GM12878 (cell line): ENCODE measurements around the gene TECR. TPM values are rescaled to one million over a fixed set of nuclear protein-coding genes. Genes with fewer than 3 reads are reported as not detected.

Experiments used
- ATAC-seq: fragments of 200-7000 bp; cut with Tn5 transposase; 3 replicates; pipeline ENCODE4 v1.9.1; 2020; ENCODE audit warnings: mild to moderate bottlenecking, moderate library complexity
- BruUV-seq: library from RNA; stranded (reverse); fragments of 400-500 nt; replicated peaks from 2 replicates; lab custom pipeline; 2021; lab: Mats Ljungman, UMichigan
- CTCF ChIA-PET: fragments of 300-600 bp; sonication (Branson Sonifier 250); formaldehyde crosslinking; extraction: SDS; loops from one replicate; lab custom pipeline; 2021; ENCODE audit warnings: inconsistent platforms; lab: Yijun Ruan, JAX
- POLR2A ChIA-PET: fragments of 350-600 bp; formaldehyde crosslinking; extraction: SDS; loops from one replicate; lab custom pipeline; 2021; ENCODE audit warnings: inconsistent platforms; lab: Charles Lee
- RAD21 ChIA-PET: fragments of 300-600 bp; sonication (Branson Sonifier 250); formaldehyde crosslinking; loops from one replicate; lab custom pipeline; 2023; ENCODE audit warnings: antibody characterized with exemption; ENCODE audit not compliant: unreplicated experiment; lab: Charles Lee
- SMC1A ChIA-PET: fragments of 300-600 bp; sonication (Branson Sonifier 250); formaldehyde crosslinking; loops from one replicate; lab custom pipeline; 2023; ENCODE audit not compliant: unreplicated experiment, uncharacterized antibody; lab: Charles Lee
- DNase-seq: peaks from one replicate; pipeline ENCODE4 v3.0.0-alpha.2; 2011; ENCODE audit warnings: low read depth, low spot score
- FAIRE-seq: peaks from 3 replicates; lab custom pipeline; 2011; peaks lifted over from hg19 to GRCh38; lab: Jason Lieb, UNC
- H2AFZ ChIP-seq: 2 replicates; pipeline ENCODE4 v1.6.0; 2011; ENCODE audit warnings: low read depth, low read length, control low read depth; ENCODE audit not compliant: control insufficient read depth
- H3K27ac ChIP-seq: 2 replicates; pipeline ENCODE4 v1.5.1; 2011; ENCODE audit warnings: control low read depth; ENCODE audit not compliant: control insufficient read depth, insufficient read depth
- H3K27me3 ChIP-seq, 2 experiments: replicated peaks in 1 of 2; 2 replicates each; pipeline versions ENCODE4 v1.6.0 to v1.6.1; 2011; ENCODE audit warnings: low read length in 1 of 2; ENCODE audit not compliant: control insufficient read depth in 2 of 2, insufficient read depth in 2 of 2
- H3K36me3 ChIP-seq, 2 experiments: 2 replicates each; pipeline ENCODE4 v1.5.1; 2011; ENCODE audit warnings: low read length in 1 of 2; ENCODE audit not compliant: control insufficient read depth in 2 of 2, insufficient read depth in 2 of 2
- H3K4me1 ChIP-seq: 2 replicates; pipeline ENCODE4 v1.6.1; 2011; ENCODE audit warnings: mild to moderate bottlenecking, low read length, moderate library complexity, mixed read lengths; ENCODE audit not compliant: control insufficient read depth, insufficient read depth
- H3K4me2 ChIP-seq: 2 replicates; pipeline ENCODE4 v1.6.0; 2011; ENCODE audit warnings: control low read depth; ENCODE audit not compliant: control insufficient read depth, insufficient read depth
- H3K4me3 ChIP-seq: fragments of 200-600 bp; sonication (generic); 2 replicates; pipeline ENCODE4 v1.5.1; 2016
- H3K79me2 ChIP-seq: 2 replicates; pipeline ENCODE4 v1.6.0; 2011; ENCODE audit warnings: low read length; ENCODE audit not compliant: control insufficient read depth, insufficient read depth
- H3K9ac ChIP-seq: 2 replicates; pipeline ENCODE4 v1.8.0; 2011; ENCODE audit warnings: low read length, control low read depth, mixed read lengths; ENCODE audit not compliant: control insufficient read depth, insufficient read depth
- H3K9me3 ChIP-seq: replicated peaks from 3 replicates; pipeline ENCODE4 v1.5.1; 2011; ENCODE audit warnings: mild to moderate bottlenecking, low read length; ENCODE audit not compliant: control insufficient read depth, insufficient read depth
- H4K20me1 ChIP-seq: 2 replicates; pipeline ENCODE4 v1.6.0; 2011; ENCODE audit not compliant: control insufficient read depth, insufficient read depth
- E2F4 ChIP-seq: IDR thresholded peaks from 2 replicates; pipeline ENCODE4 v1.6.1; 2012; ENCODE audit warnings: low read depth, low read length, improper control_type of control experiment
- E4F1 ChIP-seq: fragments of 450-650 bp; IDR thresholded peaks from 2 replicates; pipeline ENCODE4 v1.6.1; 2018; ENCODE audit warnings: borderline replicate concordance, mild to moderate bottlenecking; ENCODE audit not compliant: partially characterized antibody
- GABPA ChIP-seq: IDR thresholded peaks from 2 replicates; pipeline ENCODE4 v1.6.1; 2014; ENCODE audit warnings: antibody characterized with exemption, low read depth, mild to moderate bottlenecking, inconsistent platforms
- HCFC1 ChIP-seq: fragments of 150-350 bp; IDR thresholded peaks from 2 replicates; pipeline ENCODE4 v1.6.1; 2014; ENCODE audit warnings: low read length
- HDAC6 ChIP-seq: fragments of 200-600 bp; sonication (generic); IDR thresholded peaks from one replicate; pipeline ENCODE4 v1.8.0; 2017; ENCODE audit warnings: antibody characterized with exemption; ENCODE audit not compliant: unreplicated experiment
- KAT2A ChIP-seq: conservative IDR thresholded peaks from 2 replicates; pipeline ENCODE4 v1.6.1; 2011; ENCODE audit warnings: low read depth, low read length; ENCODE audit not compliant: control insufficient read depth
- PAX5 ChIP-seq: IDR thresholded peaks from 2 replicates; pipeline ENCODE4 v1.6.1; 2011; ENCODE audit warnings: low read depth, low read length, borderline replicate concordance
- PML ChIP-seq: IDR thresholded peaks from 2 replicates; pipeline ENCODE4 v1.6.1; 2012; ENCODE audit warnings: low read length, inconsistent platforms
- RB1 ChIP-seq: fragments of 450-650 bp; formaldehyde crosslinking; IDR thresholded peaks from 2 replicates; pipeline ENCODE4 v1.6.1; 2017; ENCODE audit warnings: mild to moderate bottlenecking, borderline replicate concordance
- RBBP5 ChIP-seq: fragments of 200-600 bp; sonication (generic); conservative IDR thresholded peaks from 2 replicates; pipeline ENCODE4 v1.6.1; 2016
- SMARCA5 ChIP-seq: fragments of 450-650 bp; IDR thresholded peaks from 2 replicates; pipeline ENCODE4 v1.6.1; 2017; ENCODE audit warnings: mild to moderate bottlenecking
- SREBF2 ChIP-seq: IDR thresholded peaks from 2 replicates; pipeline ENCODE4 v1.6.1; 2012; ENCODE audit warnings: mild to moderate bottlenecking, low read length
- TAF1 ChIP-seq: IDR thresholded peaks from 2 replicates; pipeline ENCODE4 v1.6.1; 2011; ENCODE audit warnings: mild to moderate bottlenecking, low read depth, low read length, borderline replicate concordance
- WGBS: methylation state at CpG from one replicate; pipeline ENCODE4 v1.1.6; 2016; ENCODE audit warnings: low lambda C conversion rate; ENCODE audit not compliant: insufficient replicate concordance, insufficient coverage; ENCODE audit errors: missing lambda C conversion rate; 5-methylcytosine and 5-hydroxymethylcytosine counted together
- in situ Hi-C: fragments of 300-500 bp; cut with MboI; formaldehyde crosslinking; loops from 9 replicates; pipeline ENCODE4 v1.14.3; 2018; ENCODE audit warnings: mixed read lengths
- intact Hi-C: fragments of 100-400 bp; cut with micrococcal nuclease; formaldehyde crosslinking; loops from one replicate; pipeline ENCODE4 v1.14.2; 2022; ENCODE audit not compliant: unreplicated experiment
- polyA plus RNA-seq, 11 experiments: library from polyadenylated mRNA; depleted of rRNA in 4 of 11; unstranded in 6 of 11; stranded (reverse) in 5 of 11; fragments of >200 nt; fragmentation: Nextera tagmentation in 4 of 11; fragmentation: Illumina TruSeq in 1 of 11; extraction: Ambion mirVana in 4 of 11; extraction: Trizol in 1 of 11; gene quantifications; 1 replicate in 1 of 11; 2 replicates in 10 of 11; pipeline versions ENCODE4 v1.2.1 to v1.2.3, GENCODE V29; 2011 to 2016; ENCODE audit warnings: inconsistent platforms in 2 of 11, missing spikeins in 2 of 11, low read depth in 1 of 11
- total RNA-seq, 4 experiments: library from RNA; depleted of rRNA in 3 of 4; stranded (reverse); fragments of >200 nt in 3 of 4; fragmentation: Illumina TruSeq in 1 of 4; extraction: Trizol in 1 of 4; gene quantifications; 2 replicates each; pipeline versions ENCODE4 v1.2.1 to v1.2.3, GENCODE V29; 2013 to 2021
- TF ChIP-seq, protein P1 (sequence below): fragments of 450-650 bp; IDR thresholded peaks from 2 replicates; pipeline ENCODE4 v1.6.1; 2016; ENCODE audit warnings: mild to moderate bottlenecking
- TF ChIP-seq, protein P2 (sequence below): IDR thresholded peaks from 2 replicates; pipeline ENCODE4 v1.6.1; 2012; ENCODE audit warnings: low read depth, low read length, improper control_type of control experiment
- TF ChIP-seq, protein P3 (sequence below): fragments of 450-650 bp; formaldehyde crosslinking; IDR thresholded peaks from 2 replicates; pipeline ENCODE4 v1.4.0; 2022; ENCODE audit warnings: mild to moderate bottlenecking, moderate library complexity

The TECR gene
- total and polyA plus RNA-seq, 10 of the 15 experiments (the other 5 are each of a cell fraction or from before 2014, with no cell fraction given): 9.6 to 157 (median 64.2) TPM

DNA sequence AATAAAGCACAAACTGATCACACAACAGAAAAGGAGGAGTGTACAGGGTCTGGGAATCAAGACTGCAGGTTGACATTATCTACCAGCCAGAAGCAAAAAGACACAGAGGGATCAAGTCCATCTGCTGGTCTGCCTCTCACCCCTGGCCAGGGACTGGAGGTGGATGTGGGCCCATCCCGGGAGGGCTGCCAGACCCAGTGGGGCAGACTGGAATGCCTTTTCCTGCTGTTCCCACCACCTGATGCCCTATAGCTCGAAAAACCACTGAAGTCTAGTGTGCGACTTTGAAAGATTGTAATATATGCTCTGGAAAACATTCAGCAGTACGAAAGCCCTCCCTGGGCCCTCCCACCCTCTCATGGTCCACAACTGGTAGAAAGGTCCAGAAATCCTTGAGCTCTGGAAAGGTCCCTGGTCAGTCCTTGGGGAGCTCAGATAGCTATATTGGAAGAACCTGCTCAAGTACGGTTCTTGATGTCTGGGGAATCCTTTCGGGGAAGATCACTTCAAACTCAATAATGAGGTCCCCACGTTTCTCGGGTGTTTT lies 13.8 kb upstream of the TECR start:
- intact Hi-C loops (no loop called here), in situ Hi-C loops (no loop called here)
- H3K4me3 ChIP-seq: peak overlapping the region; percentile 95
- no peak for FAIRE-seq
- H3K4me1 ChIP-seq: peaks cover 9% of the 10 kb centered on the region
- H3K27ac ChIP-seq: no peak overlapping the region
- H3K9me3 ChIP-seq: no peaks in the 10 kb centered on the region
- RAD21 ChIA-PET: no interaction called here
- POLR2A ChIA-PET: no interaction called here
- peak overlapping the region; percentile 90 for H3K4me2 ChIP-seq
- H3K79me2 ChIP-seq: peaks cover 30% of the 10 kb centered on the region
- no TSS peak for BruUV-seq
- H4K20me1 ChIP-seq: peaks cover 3% of the 10 kb centered on the region; the same call in 1 of the 2 replicates
- H3K36me3 ChIP-seq: peaks cover 3 to 12% of the 10 kb centered on the region in 2 experiments; a peak in 3 of 4 replicates
- no peak overlapping the region for H2AFZ ChIP-seq
- WGBS: 86% methylated on average over 8 of the region's 8 CpGs
- ATAC-seq: no peak
- peak overlapping the region; percentile 3; the same call in 1 of the 2 replicates for H3K9ac ChIP-seq
- no peak for DNase-seq
- TF ChIP-seq TAF1 (no peak), RB1 (no peak), PML (no peak), SREBF2 (no peak), HCFC1 (no peak), HDAC6 (no peak), E4F1 (no peak), GABPA (no peak), SMARCA5 (no peak), E2F4 (no peak), RBBP5 (no peak), KAT2A (no peak), PAX5 (no peak)
- TF ChIP-seq, protein P1, sequence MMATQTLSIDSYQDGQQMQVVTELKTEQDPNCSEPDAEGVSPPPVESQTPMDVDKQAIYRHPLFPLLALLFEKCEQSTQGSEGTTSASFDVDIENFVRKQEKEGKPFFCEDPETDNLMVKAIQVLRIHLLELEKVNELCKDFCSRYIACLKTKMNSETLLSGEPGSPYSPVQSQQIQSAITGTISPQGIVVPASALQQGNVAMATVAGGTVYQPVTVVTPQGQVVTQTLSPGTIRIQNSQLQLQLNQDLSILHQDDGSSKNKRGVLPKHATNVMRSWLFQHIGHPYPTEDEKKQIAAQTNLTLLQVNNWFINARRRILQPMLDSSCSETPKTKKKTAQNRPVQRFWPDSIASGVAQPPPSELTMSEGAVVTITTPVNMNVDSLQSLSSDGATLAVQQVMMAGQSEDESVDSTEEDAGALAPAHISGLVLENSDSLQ: no peak
- TF ChIP-seq, protein P2, sequence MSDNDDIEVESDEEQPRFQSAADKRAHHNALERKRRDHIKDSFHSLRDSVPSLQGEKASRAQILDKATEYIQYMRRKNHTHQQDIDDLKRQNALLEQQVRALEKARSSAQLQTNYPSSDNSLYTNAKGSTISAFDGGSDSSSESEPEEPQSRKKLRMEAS: no peak
- TF ChIP-seq, protein P3, sequence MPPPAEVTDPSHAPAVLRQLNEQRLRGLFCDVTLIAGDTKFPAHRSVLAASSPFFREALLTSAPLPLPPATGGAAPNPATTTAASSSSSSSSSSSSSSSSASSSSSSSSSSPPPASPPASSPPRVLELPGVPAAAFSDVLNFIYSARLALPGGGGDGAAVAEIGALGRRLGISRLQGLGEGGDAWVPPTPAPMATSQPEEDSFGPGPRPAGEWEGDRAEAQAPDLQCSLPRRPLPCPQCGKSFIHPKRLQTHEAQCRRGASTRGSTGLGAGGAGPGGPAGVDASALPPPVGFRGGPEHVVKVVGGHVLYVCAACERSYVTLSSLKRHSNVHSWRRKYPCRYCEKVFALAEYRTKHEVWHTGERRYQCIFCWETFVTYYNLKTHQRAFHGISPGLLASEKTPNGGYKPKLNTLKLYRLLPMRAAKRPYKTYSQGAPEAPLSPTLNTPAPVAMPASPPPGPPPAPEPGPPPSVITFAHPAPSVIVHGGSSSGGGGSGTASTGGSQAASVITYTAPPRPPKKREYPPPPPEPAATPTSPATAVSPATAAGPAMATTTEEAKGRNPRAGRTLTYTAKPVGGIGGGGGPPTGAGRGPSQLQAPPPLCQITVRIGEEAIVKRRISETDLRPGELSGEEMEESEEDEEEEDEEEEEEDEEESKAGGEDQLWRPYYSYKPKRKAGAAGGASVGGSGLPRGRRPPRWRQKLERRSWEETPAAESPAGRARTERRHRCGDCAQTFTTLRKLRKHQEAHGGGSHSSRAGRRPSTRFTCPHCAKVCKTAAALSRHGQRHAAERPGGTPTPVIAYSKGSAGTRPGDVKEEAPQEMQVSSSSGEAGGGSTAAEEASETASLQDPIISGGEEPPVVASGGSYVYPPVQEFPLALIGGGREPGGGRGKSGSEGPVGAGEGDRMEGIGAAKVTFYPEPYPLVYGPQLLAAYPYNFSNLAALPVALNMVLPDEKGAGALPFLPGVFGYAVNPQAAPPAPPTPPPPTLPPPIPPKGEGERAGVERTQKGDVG: no peak
- H3K27me3 ChIP-seq: no peaks in the 10 kb centered on the region
- SMC1A ChIA-PET: no interaction called here
- CTCF ChIA-PET: interaction anchor here (0.9 to 4.9 kb wide), 3 partner anchors 10 to 44 kb away, joined by 3 to 41 read pairs (median 5); no protein-coding TSS in a partner anchor
